ENCODE results near the gene INPP4A.
"Not testable (repeated sequence)": the region's sequence is repeated elsewhere in the genome, so short reads cannot be mapped to it uniquely, and the experiment has no call there.

The INPP4A gene

GRCh38 chr2:98444436-98445176, at the start of gene INPP4A:
TSS of gene INPP4A (plus strand) at chr2:98444858. CDS start at chr2:98520049, 75,191 bp downstream.
- peak; percentile 84 for DNase-seq (ENCODE audit: low spot score)

GRCh38 chr2:98395977-98396376, 48.7 kb upstream of the INPP4A start:
- no peak for DNase-seq (ENCODE audit: low spot score)

GRCh38 chr2:98396745-98397355, 47.8 kb upstream of the INPP4A start:
- DNase-seq (ENCODE audit: low spot score) = no peak

DNA sequence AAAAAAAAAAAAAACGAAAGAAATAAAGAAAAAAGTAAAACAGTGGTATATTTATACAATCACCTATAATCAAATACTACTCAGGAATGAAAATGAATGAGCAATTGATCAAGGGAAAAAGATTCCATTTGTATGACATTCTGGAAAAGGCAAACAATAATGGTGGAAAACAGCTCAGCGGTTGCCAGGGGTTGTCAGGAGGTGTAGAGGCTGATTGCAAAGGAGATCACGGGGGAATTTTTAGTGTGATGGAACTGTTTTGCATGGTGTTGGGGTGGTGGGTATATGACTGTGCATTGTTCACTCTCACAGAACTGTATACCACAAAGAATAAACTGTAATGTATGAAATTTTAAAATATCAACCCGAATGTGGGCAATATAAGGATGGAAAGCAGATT, 45.5 kb upstream of the INPP4A start:
- DNase-seq (ENCODE audit: low spot score) = no peak

DNA sequence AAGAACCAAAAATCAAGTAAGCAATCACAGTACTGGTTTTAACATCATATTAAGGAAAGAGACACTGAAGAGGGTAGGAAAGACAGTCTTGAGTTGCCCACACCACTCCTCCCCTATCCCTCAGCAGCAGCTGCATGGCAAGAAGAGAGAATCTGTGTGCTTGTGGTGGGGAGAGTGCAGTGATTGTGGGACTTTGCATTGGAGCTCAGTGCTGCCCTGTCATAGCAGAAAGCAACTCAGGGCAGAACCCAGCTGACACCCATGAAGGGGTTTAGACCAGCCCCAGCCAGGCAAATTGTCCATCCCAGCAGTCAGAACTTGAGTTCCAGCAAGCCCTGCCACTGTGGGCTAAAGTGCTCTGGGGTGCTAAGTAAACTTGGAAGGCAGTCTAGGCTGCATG, 40.8 kb upstream of the INPP4A start:
- DNase-seq (ENCODE audit: low spot score) = no peak

- DNase-seq (ENCODE audit: low spot score) = no peak
Observed at GRCh38 chr2:98404556-98405250, 40.0 kb upstream of the INPP4A start.

GRCh38 chr2:98405301-98405700, 39.4 kb upstream of the INPP4A start:
- DNase-seq (ENCODE audit: low spot score) = no peak

DNA sequence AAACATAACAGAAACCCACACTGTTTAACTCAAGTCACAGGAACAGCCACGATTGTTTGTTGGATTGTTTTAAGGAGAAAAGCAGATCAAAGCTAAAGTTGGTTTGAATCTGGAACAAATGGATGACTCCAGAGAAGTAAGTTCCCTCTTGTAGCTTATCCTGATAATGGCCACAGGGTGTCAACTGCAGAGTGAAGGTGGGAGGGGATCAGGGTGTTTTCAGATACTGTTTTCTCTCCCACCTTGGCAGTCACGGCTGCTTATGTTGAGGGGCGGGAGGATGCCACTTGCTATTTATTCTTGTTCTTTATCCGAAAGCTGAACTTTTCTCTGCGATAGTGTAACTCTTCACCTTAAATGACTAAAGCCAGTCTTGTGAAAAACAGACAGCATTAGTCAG, 36.5 kb upstream of the INPP4A start:
- no peak for DNase-seq (ENCODE audit: low spot score)

- DNase-seq (ENCODE audit: low spot score) = peak; percentile 35
Observed at GRCh38 chr2:98412751-98413458, 31.8 kb upstream of the INPP4A start.

DNA sequence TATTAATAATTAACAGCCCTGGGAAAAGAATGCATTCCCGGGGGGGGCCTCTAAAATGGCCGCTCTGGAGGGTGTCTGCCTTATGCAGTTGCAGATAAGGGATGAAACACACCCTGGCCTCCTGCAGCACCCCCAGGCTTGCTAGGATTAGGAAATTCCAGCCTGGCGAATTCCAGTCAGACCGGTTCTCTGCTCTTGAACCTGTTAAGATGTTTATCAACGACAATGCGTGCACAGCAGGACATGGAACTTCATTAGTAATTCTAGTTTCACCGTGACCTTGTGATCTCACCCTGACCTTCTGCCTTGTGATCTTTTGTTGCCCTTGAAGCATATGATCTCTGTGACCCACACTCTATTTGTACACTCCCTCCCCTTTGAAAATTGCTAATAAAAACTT, 30.4 kb upstream of the INPP4A start:
- DNase-seq (ENCODE audit: low spot score) = not testable (repeated sequence)

DNA sequence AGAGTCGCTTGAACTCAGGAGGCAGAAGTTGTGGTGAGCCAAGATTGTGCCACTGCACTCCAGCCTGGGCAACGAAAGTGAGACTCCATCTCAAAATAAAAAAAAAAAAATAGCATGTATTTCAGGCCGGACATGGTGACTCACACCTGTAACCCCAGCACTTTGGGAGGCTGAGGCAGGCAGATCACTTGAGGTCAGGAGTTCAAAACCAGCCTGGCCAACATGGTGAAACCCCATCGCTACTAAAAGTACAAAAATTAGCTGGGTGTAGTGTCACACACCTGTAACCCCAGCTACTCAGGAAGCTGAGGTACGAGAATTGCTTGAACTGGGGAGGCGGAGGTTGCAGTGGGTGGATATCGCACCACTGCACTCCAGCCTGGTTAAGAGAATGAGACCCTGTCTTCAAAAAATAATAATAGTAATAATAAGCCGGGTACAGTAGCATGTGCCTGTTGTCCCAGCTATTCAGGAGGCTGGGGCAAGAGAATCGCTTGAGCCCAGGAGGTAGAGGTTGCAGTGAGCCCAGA, 28.9 kb upstream of the INPP4A start:
- DNase-seq (ENCODE audit: low spot score) = not testable (repeated sequence)

GRCh38 chr2:98416383-98417159, 28.1 kb upstream of the INPP4A start:
- no peak for DNase-seq (ENCODE audit: low spot score)

- no peak for DNase-seq (ENCODE audit: low spot score)
Observed at GRCh38 chr2:98419544-98419943, 25.1 kb upstream of the INPP4A start.

GRCh38 chr2:98419977-98420725, 24.5 kb upstream of the INPP4A start:
- no peak for DNase-seq (ENCODE audit: low spot score)

- no peak for DNase-seq (ENCODE audit: low spot score)
Observed at GRCh38 chr2:98422449-98422848, 22.2 kb upstream of the INPP4A start.

DNA sequence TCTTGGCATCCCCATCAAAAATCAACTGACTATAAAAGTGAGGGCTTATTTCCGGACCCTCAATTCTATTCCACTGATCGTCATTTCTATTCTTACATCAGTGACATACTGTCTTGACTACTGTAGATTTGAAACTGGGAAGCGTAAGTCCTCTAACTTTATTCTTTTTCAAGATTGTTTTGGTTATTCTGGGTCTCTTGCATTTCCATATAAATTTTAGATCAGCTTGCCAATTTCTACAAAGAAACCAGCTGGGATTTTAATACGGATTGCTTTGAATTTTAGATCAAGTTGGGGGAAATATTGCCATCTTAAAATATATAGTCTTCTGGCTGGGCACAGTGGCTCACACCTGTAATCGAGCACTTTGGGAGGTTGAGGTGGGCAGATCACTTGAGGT, 17.9 kb upstream of the INPP4A start:
- no peak for DNase-seq (ENCODE audit: low spot score)

DNA sequence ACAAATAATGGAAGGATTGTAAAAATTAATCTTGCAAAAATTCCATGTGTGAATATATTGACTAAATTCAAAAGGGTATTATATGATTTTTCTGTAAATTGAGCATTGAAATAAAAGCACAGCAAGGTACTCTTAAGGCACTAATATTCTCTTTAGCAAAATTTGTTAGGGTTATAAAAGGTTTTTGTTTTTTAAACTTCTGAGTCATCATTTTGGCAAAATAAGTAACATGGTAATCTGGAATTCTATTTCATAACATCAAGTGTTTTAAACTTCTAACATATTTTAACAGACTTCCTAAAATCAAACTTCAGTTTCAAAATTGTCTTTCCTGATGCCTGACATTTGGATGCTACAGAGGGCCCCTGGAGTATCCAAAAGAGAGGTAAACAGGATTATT, 12.5 kb upstream of the INPP4A start:
- DNase-seq (ENCODE audit: low spot score) = no peak

- no peak for DNase-seq (ENCODE audit: low spot score)
Observed at GRCh38 chr2:98433363-98433964, 11.2 kb upstream of the INPP4A start.

DNA sequence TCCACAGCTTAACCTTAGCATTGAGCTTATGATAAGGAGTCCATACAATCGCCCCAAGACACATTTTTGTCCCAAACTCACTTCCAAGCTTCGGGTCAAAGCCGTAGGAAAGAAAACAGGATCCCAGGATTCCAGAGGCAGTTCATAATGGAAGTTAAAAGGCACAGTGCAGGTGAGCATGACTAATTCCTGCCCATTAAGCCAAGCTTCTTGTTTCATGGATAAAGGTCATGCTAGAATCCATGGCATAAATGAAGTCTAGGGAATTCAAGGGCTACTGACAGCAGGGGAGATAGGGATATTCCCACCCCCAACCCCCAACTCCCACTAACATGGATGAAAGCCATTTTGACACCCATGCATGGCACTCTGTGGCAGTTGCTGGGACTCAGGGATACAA, 10.2 kb upstream of the INPP4A start:
- no peak for DNase-seq (ENCODE audit: low spot score)

DNA sequence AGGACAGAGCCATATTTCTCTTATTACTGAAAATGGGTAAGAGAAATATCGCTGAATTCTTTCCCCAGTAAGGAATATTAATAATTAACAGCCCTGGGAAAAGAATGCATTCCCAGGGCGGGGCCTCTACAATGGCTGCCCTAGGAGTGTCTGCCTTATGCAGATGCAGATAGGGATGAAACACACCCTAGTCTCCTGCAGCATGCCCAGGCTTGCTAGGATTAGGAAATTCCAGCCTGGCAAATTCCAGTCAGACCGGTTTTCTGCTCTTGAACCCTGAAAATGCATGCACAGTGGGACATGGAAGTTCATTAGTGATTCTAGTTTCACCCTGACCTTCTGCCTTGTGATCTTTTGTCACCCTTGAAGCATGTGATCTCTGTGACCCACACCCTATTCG, 9.0 kb upstream of the INPP4A start:
- not testable (repeated sequence) for DNase-seq (ENCODE audit: low spot score)

Data from HuH-7.5 (cell line).